A673 (cell line): Measurements from ENCODE around the gene MRPL40.

Source experiments
- CTCF ChIP-seq: fragments of 300-800, 200-600 bp; sonication (generic); conservative IDR thresholded peaks from 2 replicates; pipeline ENCODE4 v1.5.1; 2017; ENCODE audit warnings: low read depth, mild to moderate bottlenecking, antibody characterized with exemption, low read length, moderate library complexity, mixed read lengths
- EZH2 ChIP-seq: fragments of 200-600 bp; sonication (generic); IDR thresholded peaks from 2 replicates; pipeline ENCODE4 v1.6.1; 2017; ENCODE audit warnings: borderline replicate concordance, low read depth, mild to moderate bottlenecking, mixed read lengths, antibody characterized with exemption, low read length; ENCODE audit not compliant: poor library complexity, severe bottlenecking

- TF ChIP-seq CTCF (no peak), EZH2 (no peak)
Observed at GRCh38 chr22:19434401-19434800, 2.1 kb downstream of the MRPL40 start.
